Raji (cell line): Measurements from ENCODE around the gene ST8SIA3.

ENCODE experiments used
- POLR2A ChIP-seq: IDR thresholded peaks from 2 replicates; pipeline ENCODE4 v1.6.1; 2011; ENCODE audit warnings: low read depth, low read length, control low read depth; ENCODE audit not compliant: insufficient read depth

ST8SIA3 gene, protein sequence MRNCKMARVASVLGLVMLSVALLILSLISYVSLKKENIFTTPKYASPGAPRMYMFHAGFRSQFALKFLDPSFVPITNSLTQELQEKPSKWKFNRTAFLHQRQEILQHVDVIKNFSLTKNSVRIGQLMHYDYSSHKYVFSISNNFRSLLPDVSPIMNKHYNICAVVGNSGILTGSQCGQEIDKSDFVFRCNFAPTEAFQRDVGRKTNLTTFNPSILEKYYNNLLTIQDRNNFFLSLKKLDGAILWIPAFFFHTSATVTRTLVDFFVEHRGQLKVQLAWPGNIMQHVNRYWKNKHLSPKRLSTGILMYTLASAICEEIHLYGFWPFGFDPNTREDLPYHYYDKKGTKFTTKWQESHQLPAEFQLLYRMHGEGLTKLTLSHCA

DNA sequence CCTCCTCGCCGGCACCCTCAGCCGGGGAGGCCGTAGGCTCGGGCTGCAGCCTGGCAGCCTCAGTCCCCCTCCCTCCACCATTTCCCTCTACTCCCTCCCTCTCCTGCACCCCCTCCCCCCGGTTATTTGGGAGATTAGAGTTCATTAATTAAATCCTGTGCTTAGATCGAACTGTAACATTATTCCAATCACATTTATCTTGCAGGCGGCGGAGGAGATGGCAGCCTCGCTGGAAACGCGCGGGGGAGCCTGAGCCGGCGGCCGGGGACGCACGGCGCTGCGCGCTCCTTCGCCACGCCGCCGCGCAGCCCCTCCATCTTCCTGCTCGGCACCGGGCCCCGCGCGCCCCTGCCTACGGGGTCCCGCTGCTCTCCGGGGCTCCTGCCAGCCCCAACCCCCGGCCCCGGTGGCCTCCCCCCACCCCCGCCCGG lies at the start of gene ST8SIA3:
Gene ST8SIA3 (plus strand): TSS at position 287 of the 431 bp plus-strand sequence. CDS start 290 bp downstream, outside the sequence.
- TF ChIP-seq POLR2A: no peak

DNA sequence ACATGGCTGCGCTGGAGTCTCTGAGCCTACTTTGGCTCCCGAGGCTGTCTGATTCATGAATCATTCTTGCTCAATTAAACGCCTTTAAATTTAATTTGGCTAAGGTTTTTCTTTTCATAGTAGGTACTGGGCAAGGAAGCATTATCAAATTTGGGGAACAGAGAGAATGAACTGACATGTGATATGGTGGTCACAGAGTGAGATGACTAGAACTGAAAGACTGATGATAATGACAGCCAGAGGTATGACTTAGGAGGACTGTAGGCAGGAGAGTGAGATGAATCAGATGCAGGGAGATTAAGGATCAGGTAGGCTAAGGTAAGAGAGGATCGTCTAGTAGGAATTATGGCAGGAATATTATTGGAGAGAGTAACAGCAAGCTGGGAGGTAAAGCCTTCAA lies 40.9 kb upstream of the ST8SIA3 start:
- TF ChIP-seq POLR2A: no peak

DNA sequence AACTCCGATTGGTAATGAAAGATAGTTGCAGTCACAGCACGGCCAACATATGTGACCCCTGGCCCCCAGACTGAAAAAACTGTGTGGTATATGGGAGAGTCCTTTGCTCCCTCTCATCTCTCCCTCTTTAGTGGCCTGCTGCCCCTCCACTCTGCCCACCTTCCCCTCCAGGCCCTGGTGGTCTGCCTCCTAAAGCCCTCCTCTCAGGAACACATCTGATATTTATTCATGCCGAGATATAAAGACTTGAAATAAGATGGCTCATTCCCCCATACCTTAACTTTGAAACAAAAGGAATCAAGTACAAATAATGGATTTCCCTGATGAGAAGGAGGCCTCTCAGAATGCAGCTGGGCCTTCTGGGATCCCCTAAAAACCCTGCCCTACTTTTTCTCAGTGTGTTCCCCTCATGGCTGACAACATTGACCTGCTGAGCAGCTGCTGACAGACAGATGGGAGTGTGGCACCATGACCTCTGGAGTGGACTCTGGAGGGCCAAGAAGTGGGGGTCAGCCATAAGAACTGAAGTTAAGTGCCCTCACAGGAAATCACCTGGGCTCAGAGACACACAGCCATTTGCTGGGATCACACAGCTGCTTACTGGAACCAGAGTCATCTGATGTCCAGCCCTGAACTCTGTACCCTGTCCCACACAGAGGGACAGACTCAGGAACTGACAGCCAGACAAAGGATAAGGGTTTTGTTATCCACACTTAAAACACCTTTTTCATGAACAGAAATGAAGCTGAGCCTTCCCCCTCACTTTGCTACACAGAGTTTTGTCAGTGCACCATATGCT lies 39.8 kb upstream of the ST8SIA3 start:
- TF ChIP-seq POLR2A: no peak

DNA sequence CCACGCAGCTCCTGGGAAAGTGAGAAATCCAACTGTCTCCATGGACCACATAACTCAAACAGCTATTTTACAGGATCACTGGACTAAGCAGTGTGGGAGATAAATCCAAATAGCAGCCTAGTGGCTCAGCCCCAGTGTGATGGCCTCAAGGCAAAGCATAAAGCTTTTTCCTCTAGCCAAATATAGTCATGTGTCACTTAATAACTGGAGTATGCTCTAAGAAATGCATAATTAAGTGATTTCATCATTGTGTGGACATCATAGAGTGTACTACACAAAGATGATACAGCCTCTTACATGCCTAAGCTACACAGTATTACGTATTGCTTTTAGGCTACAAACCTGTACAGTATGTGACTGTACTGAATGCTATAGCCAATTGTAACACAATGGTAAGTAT lies 31.8 kb upstream of the ST8SIA3 start:
- TF ChIP-seq POLR2A: no peak

DNA sequence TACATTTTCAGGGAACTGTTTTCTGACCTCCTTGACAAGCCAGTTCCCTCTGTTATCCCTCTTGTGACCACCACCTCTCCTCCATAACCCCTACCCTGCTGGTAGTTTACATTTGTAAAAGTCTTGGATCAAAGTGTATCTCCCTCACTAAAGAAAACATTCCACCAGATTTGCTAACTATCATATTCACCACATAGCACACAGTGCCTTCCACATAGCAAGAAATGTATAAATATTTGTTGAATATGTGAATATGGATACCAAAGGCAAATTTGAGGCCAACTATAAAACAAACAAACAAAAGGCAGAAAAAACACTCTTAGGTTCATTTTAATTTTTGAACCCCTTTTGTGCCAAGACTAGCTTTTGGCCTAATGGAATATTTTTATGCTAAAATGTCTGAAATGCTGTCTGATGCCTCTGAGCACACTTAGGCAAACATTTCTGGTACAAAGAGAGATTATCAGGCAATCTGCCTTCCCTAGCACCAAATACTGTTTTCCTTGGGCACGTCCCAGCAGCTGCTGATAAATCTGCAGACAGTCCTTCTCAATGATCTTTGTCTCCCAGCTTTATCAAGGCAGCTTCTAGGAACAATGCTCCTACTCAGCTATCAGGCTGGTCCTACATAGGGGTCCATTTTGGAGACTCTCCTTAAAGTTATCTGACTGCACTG lies 26.7 kb upstream of the ST8SIA3 start:
- TF ChIP-seq POLR2A: no peak

DNA sequence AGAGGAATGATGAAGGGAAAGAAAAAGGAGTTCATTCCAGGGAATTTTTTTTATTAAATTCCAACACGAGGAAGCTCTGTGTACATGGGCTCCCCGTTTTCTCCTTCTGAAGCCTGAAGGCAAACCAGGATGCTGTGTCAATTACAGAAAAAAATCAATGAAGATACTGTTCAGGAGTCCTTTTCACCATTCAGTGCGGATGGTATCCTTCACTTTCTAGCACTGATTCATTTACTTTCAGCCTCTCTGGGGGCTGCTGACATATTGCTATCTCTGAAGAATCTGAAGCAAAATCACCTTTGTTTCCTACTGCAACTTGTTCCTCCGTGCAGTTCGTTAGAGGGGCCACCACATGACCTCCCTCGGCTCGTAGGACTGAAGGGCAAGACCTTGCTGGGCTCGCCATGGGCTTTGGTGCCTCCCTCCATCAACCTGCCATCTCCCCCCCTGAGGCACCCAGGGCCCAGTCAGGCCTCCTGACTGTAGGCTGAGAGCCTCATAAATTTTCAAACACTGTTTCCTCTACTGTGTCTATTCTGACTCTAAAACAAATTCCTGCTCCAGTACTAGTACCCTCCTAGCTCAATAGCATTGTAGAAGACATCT lies 25.5 kb upstream of the ST8SIA3 start:
- no peak for TF ChIP-seq POLR2A

DNA sequence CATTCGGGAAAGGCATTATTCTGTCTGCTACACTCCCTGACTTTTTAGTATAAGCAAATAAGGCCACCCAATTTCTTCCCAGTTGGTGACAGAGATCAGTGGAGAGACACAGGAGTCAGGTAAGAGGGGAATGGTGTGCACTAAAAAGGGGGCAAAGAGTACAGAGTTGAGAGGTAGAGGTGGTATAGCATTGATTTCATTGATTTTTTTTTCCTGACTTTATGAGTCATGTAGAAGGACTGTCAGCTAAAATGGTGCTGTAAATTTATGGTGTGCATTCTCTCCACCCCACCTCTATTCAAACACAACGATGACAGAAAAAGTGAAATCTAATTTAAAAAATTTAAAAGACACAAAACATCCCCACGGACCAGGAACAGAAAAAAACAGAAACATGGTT lies 23.7 kb upstream of the ST8SIA3 start:
- TF ChIP-seq POLR2A: no peak

DNA sequence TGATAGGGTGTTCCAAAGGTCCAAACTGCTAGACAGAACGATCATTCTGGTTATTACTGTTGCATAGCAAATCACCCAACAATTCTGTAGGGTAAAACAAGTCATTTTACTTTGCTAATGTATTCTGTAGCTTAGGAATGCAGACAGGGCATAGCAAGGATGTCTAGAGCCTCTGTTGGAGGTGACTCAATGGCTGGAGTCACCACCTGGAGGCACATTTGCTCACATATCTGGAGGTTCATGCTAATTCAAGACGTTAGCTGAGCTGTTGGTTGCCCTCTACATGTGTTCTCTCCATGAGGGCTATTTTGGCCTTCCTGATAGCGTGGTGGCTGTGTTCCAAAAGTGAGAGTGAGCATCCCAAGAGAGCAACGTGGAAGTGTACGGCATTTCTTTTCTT lies 22.5 kb upstream of the ST8SIA3 start:
- no peak for TF ChIP-seq POLR2A

DNA sequence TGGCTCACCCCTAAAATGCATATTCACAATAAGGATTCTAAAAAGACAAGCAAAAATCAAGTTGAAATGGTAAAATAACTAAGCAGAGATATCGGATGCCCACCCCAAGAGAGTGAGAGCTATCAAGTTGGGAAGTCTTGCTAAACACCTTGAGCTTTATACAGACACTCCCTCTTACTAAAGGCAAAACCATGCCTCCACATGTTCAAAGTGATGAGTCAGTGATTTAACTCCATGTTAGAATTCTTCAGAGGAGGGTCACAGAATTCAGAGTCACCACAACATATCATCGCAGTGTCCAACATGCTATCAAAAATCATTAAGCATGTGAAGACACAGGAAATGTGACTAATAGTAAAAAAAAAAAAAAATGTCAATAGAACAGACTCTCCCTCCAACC lies 20.6 kb upstream of the ST8SIA3 start:
- TF ChIP-seq POLR2A: no peak

DNA sequence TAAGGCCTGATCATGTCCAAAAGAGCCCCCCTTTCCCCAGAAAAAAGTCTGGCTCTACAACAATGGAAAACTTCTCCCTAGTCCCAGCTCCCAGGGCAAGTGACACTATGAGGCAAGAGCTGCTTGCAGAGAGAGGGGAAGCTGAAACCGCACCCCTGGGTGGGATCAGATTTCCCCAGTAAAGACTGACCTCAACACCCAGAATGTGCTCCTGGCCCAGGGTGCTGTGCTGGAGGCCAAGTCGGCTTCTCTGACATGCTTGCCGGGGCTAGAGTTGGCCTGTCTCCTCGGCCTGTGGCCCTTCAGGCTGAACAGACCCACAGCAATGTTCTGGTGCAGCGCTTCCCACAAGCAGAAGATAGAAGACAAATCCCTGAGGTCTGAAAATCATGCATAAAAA lies 18.4 kb upstream of the ST8SIA3 start:
- TF ChIP-seq POLR2A: no peak

DNA sequence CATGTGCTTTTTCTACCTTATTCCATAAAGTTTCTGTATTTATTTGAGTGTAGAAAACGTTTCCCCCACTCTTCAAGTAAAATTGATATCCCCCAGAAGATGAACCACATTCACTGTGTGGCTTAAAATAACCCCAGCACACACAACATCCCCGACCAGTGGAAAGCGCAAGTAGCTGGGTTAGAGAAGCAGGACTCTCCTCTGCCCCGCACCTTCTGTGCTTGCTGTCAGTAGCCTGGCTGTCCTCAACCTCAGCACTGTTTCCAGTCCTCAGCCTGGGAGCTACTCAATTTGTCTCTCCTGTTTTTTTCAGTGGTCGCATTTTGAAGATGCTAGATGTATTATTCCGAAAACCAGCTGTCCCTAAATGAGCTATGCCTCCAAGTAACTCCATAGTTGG lies 18.0 kb upstream of the ST8SIA3 start:
- no peak for TF ChIP-seq POLR2A

DNA sequence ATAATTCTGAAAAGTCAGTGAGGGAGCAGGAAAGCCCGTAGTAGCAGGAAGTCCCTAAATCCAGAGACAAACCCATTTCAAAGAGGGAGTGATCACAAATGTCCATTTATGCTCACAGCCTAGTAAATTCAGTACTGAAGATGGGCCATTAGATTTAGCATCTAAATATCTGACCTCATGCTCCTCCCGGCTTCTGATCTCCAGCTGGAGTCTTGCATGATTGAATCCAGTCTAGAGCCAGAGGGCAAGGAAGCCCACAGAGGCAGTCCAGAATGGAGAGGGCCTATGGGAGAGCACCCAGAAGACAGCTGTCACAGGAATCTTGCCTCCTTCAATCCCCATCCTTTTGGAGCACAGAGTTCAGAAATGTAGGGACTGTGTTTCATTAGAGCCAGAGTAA lies 16.0 kb upstream of the ST8SIA3 start:
- TF ChIP-seq POLR2A: no peak

DNA sequence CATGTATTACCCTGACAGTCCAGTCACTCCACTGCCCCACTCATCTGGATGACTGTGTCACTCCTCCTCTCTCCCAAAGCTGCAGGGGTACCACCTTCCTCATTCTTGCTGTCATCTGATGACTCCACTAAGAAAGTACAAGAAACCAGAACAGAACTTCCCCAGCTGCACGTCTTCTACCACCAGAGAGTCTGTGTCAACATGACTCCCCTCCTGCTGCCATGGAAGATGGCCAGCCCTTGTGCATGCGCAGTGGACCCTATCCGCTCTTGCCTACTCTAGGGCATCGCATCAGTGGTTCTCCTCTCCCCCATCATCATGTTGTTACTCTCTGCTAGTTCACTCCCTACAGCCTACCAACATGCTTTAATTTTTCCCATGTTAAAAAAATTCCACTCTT lies 14.5 kb upstream of the ST8SIA3 start:
- no peak for TF ChIP-seq POLR2A

DNA sequence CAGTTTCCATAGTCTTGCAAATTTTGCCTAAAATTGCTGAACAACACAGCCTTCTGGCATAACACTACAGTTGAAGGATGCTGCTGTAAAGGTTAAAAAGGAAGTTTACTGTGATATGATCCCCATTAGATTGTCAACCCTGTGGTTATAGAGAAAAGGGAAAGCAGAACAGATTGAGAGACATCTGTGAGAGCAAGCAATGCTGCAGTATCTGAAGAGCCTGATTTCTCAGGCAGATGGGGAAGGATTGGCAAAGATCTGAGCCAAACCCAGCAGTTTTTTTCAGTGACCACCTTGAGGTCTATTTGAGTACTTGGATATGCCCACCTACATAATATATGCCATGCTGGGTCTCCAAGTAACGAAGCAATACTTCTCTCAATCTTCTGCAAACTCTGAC lies 8.5 kb upstream of the ST8SIA3 start:
- TF ChIP-seq POLR2A: no peak

DNA sequence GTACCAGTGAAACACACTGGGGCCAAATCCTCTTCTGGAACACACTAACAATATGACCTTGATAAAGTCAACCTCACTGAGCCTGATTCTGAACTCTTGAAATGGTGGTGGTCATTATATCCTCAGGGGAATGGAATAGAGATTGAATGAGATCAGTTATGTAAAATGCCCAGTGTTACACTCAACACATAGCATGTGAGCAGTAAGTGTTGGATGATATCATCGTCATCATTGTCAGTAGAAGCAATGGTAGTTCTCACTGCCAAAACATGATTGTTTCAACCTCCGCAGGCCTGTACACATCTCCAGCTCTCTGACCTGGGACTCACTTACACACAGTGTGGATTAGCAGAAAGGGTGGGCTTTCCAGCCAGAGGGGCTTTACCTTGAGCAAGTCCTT lies 5.5 kb upstream of the ST8SIA3 start:
- TF ChIP-seq POLR2A: no peak

DNA sequence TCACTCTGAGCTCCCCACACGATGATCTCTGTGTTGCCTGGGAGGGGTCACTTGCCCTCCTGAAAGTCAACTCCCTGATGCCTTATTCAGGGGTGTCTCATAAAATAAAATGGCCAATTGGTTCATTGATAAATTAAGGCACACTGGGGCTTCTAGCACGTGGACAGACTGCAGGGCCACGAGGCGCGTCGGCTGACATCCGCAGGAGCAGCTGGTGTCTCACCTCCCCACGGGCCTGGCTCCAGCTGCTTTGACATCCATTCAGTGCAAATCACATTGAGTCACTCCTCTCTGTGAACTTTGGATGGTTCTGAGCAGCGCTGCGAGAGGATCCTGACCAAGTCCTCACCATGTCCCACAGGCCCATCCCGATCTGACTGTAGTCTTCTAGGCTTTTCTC lies 4.6 kb upstream of the ST8SIA3 start:
- no peak for TF ChIP-seq POLR2A

DNA sequence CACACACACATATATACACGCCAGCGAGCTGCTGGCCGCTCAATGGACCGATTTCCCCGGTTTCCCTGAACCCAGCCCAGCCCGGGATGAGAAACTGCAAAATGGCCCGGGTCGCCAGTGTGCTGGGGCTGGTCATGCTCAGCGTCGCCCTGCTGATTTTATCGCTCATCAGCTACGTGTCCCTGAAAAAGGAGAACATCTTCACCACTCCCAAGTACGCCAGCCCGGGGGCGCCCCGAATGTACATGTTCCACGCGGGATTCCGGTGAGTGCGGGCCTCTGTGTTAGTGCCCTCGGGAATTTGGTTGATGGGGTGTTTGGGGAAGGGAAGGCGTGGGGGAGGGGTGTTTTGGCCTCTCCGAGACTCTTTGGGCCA lies 392 bp downstream of the ST8SIA3 start:
- TF ChIP-seq POLR2A: no peak
